PC-9 (cell line): ENCODE measurements around the gene NRXN2.

Experiments used
- CTCF ChIP-seq: fragments of 200-600 bp; sonication (generic); conservative IDR thresholded peaks from 2 replicates; pipeline ENCODE4 v1.6.1; 2017; ENCODE audit warnings: mixed run types, antibody characterized with exemption, mild to moderate bottlenecking, moderate library complexity
- EZH2 ChIP-seq: fragments of 200-600 bp; sonication (generic); IDR thresholded peaks from 2 replicates; pipeline ENCODE4 v1.8.0; 2017; ENCODE audit warnings: antibody characterized with exemption, low read depth

GRCh38 chr11:64560941-64561340 lies 162.1 kb downstream of the NRXN2 start:
- no peak for TF ChIP-seq CTCF
- TF ChIP-seq EZH2: no peak
